GM12878 (cell line): ENCODE results near the gene ANKRD30BL.
"Not testable (repeated sequence)": the region's sequence is repeated elsewhere in the genome, so short reads cannot be mapped to it uniquely, and the experiment has no call there.

Experiments used
- ESRRA ChIP-seq: IDR thresholded peaks from 2 replicates; pipeline ENCODE4 v1.6.1; 2012; ENCODE audit warnings: mild to moderate bottlenecking, low read length, improper control_type of control experiment
- TF ChIP-seq, protein P1 (sequence below), 3 experiments: IDR thresholded peaks in 2 of 3; conservative IDR thresholded peaks in 1 of 3; 2 replicates each; pipeline ENCODE4 v1.5.1; 2011; ENCODE audit warnings: low read depth in 3 of 3, low read length in 3 of 3, mild to moderate bottlenecking in 3 of 3, control low read depth in 2 of 3, moderate library complexity in 2 of 3, inconsistent platforms in 1 of 3, mixed read lengths in 1 of 3; ENCODE audit not compliant: control insufficient read depth in 2 of 3, insufficient read depth in 1 of 3; ENCODE audit errors: extremely low read depth in 1 of 3

DNA sequence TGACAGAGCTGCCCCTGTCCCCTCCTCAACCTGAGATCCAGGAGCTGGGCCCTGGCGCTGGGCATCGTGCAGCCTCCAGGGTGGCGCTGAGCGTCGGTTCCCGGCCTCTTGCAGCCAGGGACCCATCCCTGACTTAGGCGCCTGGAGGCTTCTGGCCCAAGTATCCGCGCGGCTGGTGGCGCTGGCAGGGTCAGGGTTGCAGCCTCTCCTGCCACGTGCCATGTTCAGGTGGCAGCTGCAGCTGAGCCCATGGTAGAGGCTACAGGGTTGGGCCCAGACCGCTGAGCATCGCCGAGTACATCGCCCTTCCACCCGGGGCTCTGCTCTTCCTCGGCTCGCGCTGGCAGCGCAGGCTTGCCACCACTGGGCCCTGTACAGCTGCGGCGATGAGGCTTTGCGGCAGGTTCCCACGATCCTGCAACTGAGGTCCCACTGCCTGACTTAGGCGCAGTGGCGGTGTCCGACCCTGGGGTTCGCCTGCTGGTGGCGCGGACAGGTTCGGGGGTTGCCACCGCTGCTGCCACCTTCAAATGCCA is 441 bp upstream of the ANKRD30BL start:
- not testable (repeated sequence) for TF ChIP-seq ESRRA
- TF ChIP-seq, protein P1, sequence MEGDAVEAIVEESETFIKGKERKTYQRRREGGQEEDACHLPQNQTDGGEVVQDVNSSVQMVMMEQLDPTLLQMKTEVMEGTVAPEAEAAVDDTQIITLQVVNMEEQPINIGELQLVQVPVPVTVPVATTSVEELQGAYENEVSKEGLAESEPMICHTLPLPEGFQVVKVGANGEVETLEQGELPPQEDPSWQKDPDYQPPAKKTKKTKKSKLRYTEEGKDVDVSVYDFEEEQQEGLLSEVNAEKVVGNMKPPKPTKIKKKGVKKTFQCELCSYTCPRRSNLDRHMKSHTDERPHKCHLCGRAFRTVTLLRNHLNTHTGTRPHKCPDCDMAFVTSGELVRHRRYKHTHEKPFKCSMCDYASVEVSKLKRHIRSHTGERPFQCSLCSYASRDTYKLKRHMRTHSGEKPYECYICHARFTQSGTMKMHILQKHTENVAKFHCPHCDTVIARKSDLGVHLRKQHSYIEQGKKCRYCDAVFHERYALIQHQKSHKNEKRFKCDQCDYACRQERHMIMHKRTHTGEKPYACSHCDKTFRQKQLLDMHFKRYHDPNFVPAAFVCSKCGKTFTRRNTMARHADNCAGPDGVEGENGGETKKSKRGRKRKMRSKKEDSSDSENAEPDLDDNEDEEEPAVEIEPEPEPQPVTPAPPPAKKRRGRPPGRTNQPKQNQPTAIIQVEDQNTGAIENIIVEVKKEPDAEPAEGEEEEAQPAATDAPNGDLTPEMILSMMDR (IDR thresholded peaks at IDR 0.05 in 2 of 3, conservative IDR thresholded peaks at IDR 0.05 in 1 of 3; ENCODE audit: control insufficient read depth in 2 of 3, extremely low read depth in 1 of 3, insufficient read depth in 1 of 3, low read depth in 3 of 3, low read length in 3 of 3) = not testable (repeated sequence)
